ENCODE data around the gene PLCD3.

PLCD3 gene

GRCh38 chr17:45137561-45138305, 5.4 kb upstream of the PLCD3 start:
- no peak overlapping the region for H3K4me3 ChIP-seq (ENCODE audit: low read depth, low read length)
- TF ChIP-seq CTCF (IDR thresholded peaks at IDR 0.05; ENCODE audit: low read depth, low read length) (no peak), POLR2A (IDR thresholded peaks at IDR 0.05; ENCODE audit: extremely low read depth, insufficient read length) (no peak), MYC (IDR thresholded peaks at IDR 0.05; ENCODE audit: low read depth, low read length) (no peak), MAX (IDR thresholded peaks at IDR 0.05; ENCODE audit: low read depth, low read length) (no peak)
- no peak for DNase-seq (ENCODE audit: low read depth)

- TF ChIP-seq MAX (IDR thresholded peaks at IDR 0.05; ENCODE audit: low read depth, low read length): no peak
- TF ChIP-seq MYC (IDR thresholded peaks at IDR 0.05; ENCODE audit: low read depth, low read length): no peak
- no peak for TF ChIP-seq POLR2A (IDR thresholded peaks at IDR 0.05; ENCODE audit: extremely low read depth, insufficient read length)
- TF ChIP-seq CTCF (IDR thresholded peaks at IDR 0.05; ENCODE audit: low read depth, low read length): no peak
- H3K4me3 ChIP-seq (ENCODE audit: low read depth, low read length): no peak overlapping the region
Observed at GRCh38 chr17:45136846-45137560, 4.7 kb upstream of the PLCD3 start.

GRCh38 chr17:45135978-45136791, 3.9 kb upstream of the PLCD3 start:
- H3K4me3 ChIP-seq (ENCODE audit: low read depth, low read length): peak overlapping the region; percentile 50
- no peak for DNase-seq (ENCODE audit: low read depth)
- no peak for TF ChIP-seq POLR2A (IDR thresholded peaks at IDR 0.05; ENCODE audit: extremely low read depth, insufficient read length)
- TF ChIP-seq MYC (IDR thresholded peaks at IDR 0.05; ENCODE audit: low read depth, low read length): no peak
- TF ChIP-seq MAX (IDR thresholded peaks at IDR 0.05; ENCODE audit: low read depth, low read length): no peak
- no peak for TF ChIP-seq CTCF (IDR thresholded peaks at IDR 0.05; ENCODE audit: low read depth, low read length)

More at GRCh38 chr17:45136846-45137560, 4.7 kb upstream of the PLCD3 start:
- no peak for DNase-seq (ENCODE audit: low read depth)

- H3K4me3 ChIP-seq (ENCODE audit: low read depth, low read length): peak within 1 kb of the TSS; percentile 50
- peak; percentile 96 for DNase-seq (ENCODE audit: low read depth)
- TF ChIP-seq CTCF (IDR thresholded peaks at IDR 0.05; ENCODE audit: low read depth, low read length): peak; percentile 99
- TF ChIP-seq MYC (IDR thresholded peaks at IDR 0.05; ENCODE audit: low read depth, low read length): no peak
- TF ChIP-seq POLR2A (IDR thresholded peaks at IDR 0.05; ENCODE audit: extremely low read depth, insufficient read length): peak; percentile 45
- peak; percentile 38 for TF ChIP-seq MAX (IDR thresholded peaks at IDR 0.05; ENCODE audit: low read depth, low read length)
Observed at GRCh38 chr17:45135192-45135977, 3.1 kb upstream of the PLCD3 start, which contains the start of gene ACBD4. ACBD4 (plus strand) TSS chr17:45135687; CDS start chr17:45136145, 458 bp downstream.
